22Rv1 (cell line): ENCODE data around the gene ME3.

Experiments
- ZFX ChIP-seq: fragments of 450-650 bp; IDR thresholded peaks from 2 replicates; pipeline ENCODE4 v1.6.1; 2017; ENCODE audit warnings: antibody characterized with exemption, borderline replicate concordance
- TF ChIP-seq, protein P1 (sequence below): fragments of 450-650 bp; IDR thresholded peaks from 2 replicates; pipeline ENCODE4 v1.5.1; 2017; ENCODE audit warnings: mild to moderate bottlenecking

DNA sequence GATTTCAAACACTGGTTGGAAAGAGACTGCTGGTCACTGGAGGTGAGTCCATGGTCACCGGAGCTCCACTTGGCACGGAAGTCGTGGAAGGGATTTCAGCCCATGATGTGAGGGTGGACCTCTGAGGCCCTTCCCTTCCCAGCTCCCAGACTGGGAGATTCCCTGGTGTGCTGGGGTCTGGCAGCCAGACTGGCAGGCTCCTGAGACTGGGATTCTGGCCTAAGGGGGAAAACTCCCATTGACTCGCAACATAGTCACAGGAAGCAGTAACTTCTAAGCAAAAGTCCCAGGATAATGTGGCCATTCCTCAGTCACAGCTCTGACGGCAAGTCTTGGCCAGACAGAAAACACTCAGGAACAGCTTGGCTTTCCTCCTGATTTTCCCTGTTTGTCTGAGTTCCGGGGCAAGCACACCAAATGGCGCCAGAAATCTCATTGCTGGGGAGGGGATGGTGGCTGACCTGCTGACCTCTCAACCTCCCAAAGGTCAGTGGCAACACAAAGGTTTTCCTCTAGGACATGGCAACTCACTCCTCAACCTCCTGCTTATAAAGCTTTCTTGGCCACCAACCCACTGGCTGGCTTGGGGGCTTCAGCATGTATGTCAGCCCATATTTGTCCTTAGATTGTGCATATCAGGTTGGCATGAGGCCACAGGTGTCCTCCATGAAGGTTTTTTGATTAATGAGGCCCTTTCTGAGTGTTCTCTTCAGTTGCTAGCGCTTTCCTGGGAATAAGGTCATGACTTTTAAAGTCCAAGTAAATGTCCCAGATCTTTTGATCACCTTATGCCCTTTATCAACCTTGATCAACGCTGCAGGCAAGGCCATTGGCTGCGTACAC lies 198.2 kb downstream of the ME3 start:
- TF ChIP-seq, protein P1, sequence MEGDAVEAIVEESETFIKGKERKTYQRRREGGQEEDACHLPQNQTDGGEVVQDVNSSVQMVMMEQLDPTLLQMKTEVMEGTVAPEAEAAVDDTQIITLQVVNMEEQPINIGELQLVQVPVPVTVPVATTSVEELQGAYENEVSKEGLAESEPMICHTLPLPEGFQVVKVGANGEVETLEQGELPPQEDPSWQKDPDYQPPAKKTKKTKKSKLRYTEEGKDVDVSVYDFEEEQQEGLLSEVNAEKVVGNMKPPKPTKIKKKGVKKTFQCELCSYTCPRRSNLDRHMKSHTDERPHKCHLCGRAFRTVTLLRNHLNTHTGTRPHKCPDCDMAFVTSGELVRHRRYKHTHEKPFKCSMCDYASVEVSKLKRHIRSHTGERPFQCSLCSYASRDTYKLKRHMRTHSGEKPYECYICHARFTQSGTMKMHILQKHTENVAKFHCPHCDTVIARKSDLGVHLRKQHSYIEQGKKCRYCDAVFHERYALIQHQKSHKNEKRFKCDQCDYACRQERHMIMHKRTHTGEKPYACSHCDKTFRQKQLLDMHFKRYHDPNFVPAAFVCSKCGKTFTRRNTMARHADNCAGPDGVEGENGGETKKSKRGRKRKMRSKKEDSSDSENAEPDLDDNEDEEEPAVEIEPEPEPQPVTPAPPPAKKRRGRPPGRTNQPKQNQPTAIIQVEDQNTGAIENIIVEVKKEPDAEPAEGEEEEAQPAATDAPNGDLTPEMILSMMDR: no peak
- TF ChIP-seq ZFX: no peak
